Measurements from ENCODE around the gene OGG1.

The OGG1 gene

DNA sequence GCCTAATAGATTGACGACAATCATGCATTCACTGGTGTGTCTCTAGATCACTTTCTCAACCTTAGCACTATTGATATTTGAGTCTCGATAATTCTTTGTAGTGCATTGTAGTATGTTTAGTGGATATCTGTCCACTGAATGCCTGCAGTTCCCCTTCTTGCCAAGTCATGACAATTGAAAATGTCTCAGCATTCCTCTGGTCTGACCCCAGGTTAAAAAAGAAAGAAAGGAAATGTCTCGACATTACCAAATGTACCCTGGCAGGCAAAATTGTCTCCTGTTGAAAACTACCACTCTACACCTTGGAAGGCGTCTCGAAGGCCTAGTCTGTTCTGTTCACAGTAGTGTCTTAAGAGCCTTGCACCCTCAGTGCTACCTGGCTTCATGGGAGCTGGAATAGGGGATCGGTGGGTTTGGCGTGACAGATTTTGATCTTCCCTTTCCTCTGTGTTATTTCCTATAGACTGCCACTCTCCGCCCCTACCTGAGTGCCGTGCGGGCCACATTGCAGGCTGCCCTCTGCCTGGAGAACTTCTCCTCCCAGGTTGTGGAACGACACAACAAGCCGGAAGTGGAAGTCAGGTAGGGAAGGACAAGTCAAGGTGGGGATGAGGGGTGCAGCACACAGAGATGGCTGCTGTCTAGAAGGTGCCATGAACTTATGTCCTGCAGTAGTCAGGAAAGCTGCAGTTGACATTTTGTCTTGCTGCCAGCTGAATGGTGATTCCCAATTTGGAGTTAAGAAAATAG lies 47.6 kb downstream of the OGG1 start:
- Histone ChIP-seq H3K36me3 (ENCODE audit: control insufficient read depth in 1 of 2, insufficient read depth in 2 of 2, low read depth in 1 of 2, low read length in 2 of 2) (peaks cover 46 to 65% of the 10 kb centered on the region in 2 experiments), H3K4me3 (ENCODE audit: insufficient read depth in 1 of 2, low read depth in 1 of 2, low read length in 2 of 2) (no peak overlapping the region), H4K91ac (ENCODE audit: low read length) (no peak overlapping the region), H4K8ac (ENCODE audit: low read length) (peak overlapping the region; percentile 31), H2BK120ac (ENCODE audit: low read depth, low read length) (no peak overlapping the region), H3K4me1 (ENCODE audit: control insufficient read depth, insufficient read depth, low read depth, low read length) (peaks cover 6% of the 10 kb centered on the region), H2BK12ac (ENCODE audit: low read length in 2 of 2) (no peak overlapping the region), H2AFZ (ENCODE audit: low read depth, low read length) (no peak overlapping the region), H3K79me1 (replicated peaks; ENCODE audit: low read length, poor library complexity, severe bottlenecking) (peaks cover 17% of the 10 kb centered on the region), H3K27me3 (ENCODE audit: control insufficient read depth in 1 of 2, insufficient read depth in 1 of 2, low read length in 2 of 2) (no peaks in the 10 kb centered on the region), H3K4me2 (ENCODE audit: low read length, poor library complexity, severe bottlenecking) (no peak overlapping the region), H3K14ac (ENCODE audit: low read length in 2 of 2) (no peak overlapping the region), H3K27ac (ENCODE audit: low read length, poor library complexity, severe bottlenecking) (no peak overlapping the region), H2AK5ac (ENCODE audit: low read length, severe bottlenecking) (no peak overlapping the region), H3K18ac (ENCODE audit: low read depth in 1 of 2, low read length in 2 of 2) (no peak overlapping the region), H2BK15ac (ENCODE audit: low read depth, poor library complexity, severe bottlenecking) (no peak overlapping the region), H3K9ac (ENCODE audit: low read length) (no peak overlapping the region), H3K4ac (ENCODE audit: low read depth in 1 of 2, low read length in 2 of 2) (no peak overlapping the region), H2BK5ac (ENCODE audit: low read depth, low read length, poor library complexity, severe bottlenecking) (no peak overlapping the region), H3K9me3 (ENCODE audit: control insufficient read depth, low read length) (no peaks in the 10 kb centered on the region), H3K23ac (ENCODE audit: low read length in 2 of 2) (no peak overlapping the region)
- 100% methylated on average over 12 of the region's 12 CpGs for WGBS
- no peak for DNase-seq

- Histone ChIP-seq H2BK15ac (ENCODE audit: low read depth, poor library complexity, severe bottlenecking) (no peak overlapping the region), H2BK5ac (ENCODE audit: low read depth, low read length, poor library complexity, severe bottlenecking) (no peak overlapping the region), H2BK120ac (ENCODE audit: low read depth, low read length) (no peak overlapping the region), H3K23ac (ENCODE audit: low read length in 2 of 2) (no peak overlapping the region), H3K18ac (ENCODE audit: low read depth in 1 of 2, low read length in 2 of 2) (no peak overlapping the region), H2AFZ (ENCODE audit: low read depth, low read length) (no peak overlapping the region), H2AK5ac (ENCODE audit: low read length, severe bottlenecking) (no peak overlapping the region), H3K4me3 (ENCODE audit: insufficient read depth in 1 of 2, low read depth in 1 of 2, low read length in 2 of 2) (no peak overlapping the region), H4K91ac (ENCODE audit: low read length) (no peak overlapping the region), H3K4ac (ENCODE audit: low read depth in 1 of 2, low read length in 2 of 2) (no peak overlapping the region), H3K79me1 (replicated peaks; ENCODE audit: low read length, poor library complexity, severe bottlenecking) (peaks cover 29% of the 10 kb centered on the region), H3K9me3 (ENCODE audit: control insufficient read depth, low read length) (no peaks in the 10 kb centered on the region), H3K4me1 (ENCODE audit: control insufficient read depth, insufficient read depth, low read depth, low read length) (peaks cover 3% of the 10 kb centered on the region), H3K14ac (ENCODE audit: low read length in 2 of 2) (no peak overlapping the region), H2BK12ac (ENCODE audit: low read length in 2 of 2) (no peak overlapping the region), H3K9ac (ENCODE audit: low read length) (no peak overlapping the region), H3K36me3 (ENCODE audit: control insufficient read depth in 1 of 2, insufficient read depth in 2 of 2, low read depth in 1 of 2, low read length in 2 of 2) (peaks cover 61 to 84% of the 10 kb centered on the region in 2 experiments), H3K27ac (ENCODE audit: low read length, poor library complexity, severe bottlenecking) (no peak overlapping the region), H4K8ac (ENCODE audit: low read length) (no peak overlapping the region), H3K27me3 (ENCODE audit: control insufficient read depth in 1 of 2, insufficient read depth in 1 of 2, low read length in 2 of 2) (no peaks in the 10 kb centered on the region), H3K4me2 (ENCODE audit: low read length, poor library complexity, severe bottlenecking) (no peak overlapping the region)
- no peak for DNase-seq
- WGBS: 93% methylated on average over 4 of the region's 5 CpGs
These were observed 50.8 kb downstream of the OGG1 start for GRCh38 chr3:9800529-9800928.

DNA sequence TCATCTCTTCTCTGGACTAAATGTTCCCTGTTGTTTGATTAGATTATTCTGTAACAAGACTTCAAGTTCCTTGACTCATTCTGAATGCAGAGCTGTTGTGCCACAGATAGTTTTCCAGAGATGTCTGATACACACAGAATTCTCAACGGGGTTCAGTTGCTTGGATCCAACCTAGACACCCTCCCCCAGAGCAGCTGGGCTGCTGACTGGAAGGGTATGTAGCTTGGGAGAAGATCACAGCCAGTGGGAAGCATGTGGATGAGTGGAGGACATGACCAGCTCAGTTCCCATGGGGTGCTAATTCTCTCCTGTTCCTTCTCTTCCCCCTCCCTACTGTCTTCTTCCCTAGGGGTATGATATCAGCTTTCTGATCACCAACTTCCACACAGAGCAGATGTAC lies 53.7 kb downstream of the OGG1 start:
- H2BK15ac ChIP-seq (ENCODE audit: low read depth, poor library complexity, severe bottlenecking): no peak overlapping the region
- no peak overlapping the region for H3K18ac ChIP-seq (ENCODE audit: low read depth in 1 of 2, low read length in 2 of 2)
- no peak overlapping the region for H2AFZ ChIP-seq (ENCODE audit: low read depth, low read length)
- H4K8ac ChIP-seq (ENCODE audit: low read length): no peak overlapping the region
- H3K23ac ChIP-seq (ENCODE audit: low read length in 2 of 2): no peak overlapping the region
- no peak for DNase-seq
- no peak overlapping the region for H4K91ac ChIP-seq (ENCODE audit: low read length)
- 100% methylated on average over 1 of the region's 1 CpG for WGBS
- no peak overlapping the region for H3K14ac ChIP-seq (ENCODE audit: low read length in 2 of 2)
- no peak overlapping the region for H2AK5ac ChIP-seq (ENCODE audit: low read length, severe bottlenecking)
- H2BK120ac ChIP-seq (ENCODE audit: low read depth, low read length): no peak overlapping the region
- H3K27me3 ChIP-seq (ENCODE audit: control insufficient read depth in 1 of 2, insufficient read depth in 1 of 2, low read length in 2 of 2): no peaks in the 10 kb centered on the region
- H3K4me1 ChIP-seq (ENCODE audit: control insufficient read depth, insufficient read depth, low read depth, low read length): peaks cover 4% of the 10 kb centered on the region
- no peak overlapping the region for H2BK12ac ChIP-seq (ENCODE audit: low read length in 2 of 2)
- H3K27ac ChIP-seq (ENCODE audit: low read length, poor library complexity, severe bottlenecking): no peak overlapping the region
- peaks cover 72 to 80% of the 10 kb centered on the region in 2 experiments for H3K36me3 ChIP-seq (ENCODE audit: control insufficient read depth in 1 of 2, insufficient read depth in 2 of 2, low read depth in 1 of 2, low read length in 2 of 2)
- H2BK5ac ChIP-seq (ENCODE audit: low read depth, low read length, poor library complexity, severe bottlenecking): no peak overlapping the region
- no peak overlapping the region for H3K4me3 ChIP-seq (ENCODE audit: insufficient read depth in 1 of 2, low read depth in 1 of 2, low read length in 2 of 2)
- no peak overlapping the region for H3K4ac ChIP-seq (ENCODE audit: low read depth in 1 of 2, low read length in 2 of 2)
- H3K79me1 ChIP-seq (replicated peaks; ENCODE audit: low read length, poor library complexity, severe bottlenecking): peaks cover 33% of the 10 kb centered on the region
- H3K9ac ChIP-seq (ENCODE audit: low read length): peak overlapping the region; percentile 4
- no peaks in the 10 kb centered on the region for H3K9me3 ChIP-seq (ENCODE audit: control insufficient read depth, low read length)
- no peak overlapping the region for H3K4me2 ChIP-seq (ENCODE audit: low read length, poor library complexity, severe bottlenecking)

GRCh38 chr3:9804996-9805395 lies 55.2 kb downstream of the OGG1 start:
- H3K9ac ChIP-seq (ENCODE audit: low read length): no peak overlapping the region
- WGBS: 96% methylated on average over 5 of the region's 5 CpGs
- H3K4me3 ChIP-seq (ENCODE audit: insufficient read depth in 1 of 2, low read depth in 1 of 2, low read length in 2 of 2): no peak overlapping the region
- no peak overlapping the region for H2AK5ac ChIP-seq (ENCODE audit: low read length, severe bottlenecking)
- H2BK12ac ChIP-seq (ENCODE audit: low read length in 2 of 2): no peak overlapping the region
- H3K9me3 ChIP-seq (ENCODE audit: control insufficient read depth, low read length): no peaks in the 10 kb centered on the region
- H3K4ac ChIP-seq (ENCODE audit: low read depth in 1 of 2, low read length in 2 of 2): no peak overlapping the region
- H3K27me3 ChIP-seq (ENCODE audit: control insufficient read depth in 1 of 2, insufficient read depth in 1 of 2, low read length in 2 of 2): no peaks in the 10 kb centered on the region
- H2BK15ac ChIP-seq (ENCODE audit: low read depth, poor library complexity, severe bottlenecking): no peak overlapping the region
- peaks cover 30% of the 10 kb centered on the region for H3K79me1 ChIP-seq (replicated peaks; ENCODE audit: low read length, poor library complexity, severe bottlenecking)
- peaks cover 9% of the 10 kb centered on the region for H3K4me1 ChIP-seq (ENCODE audit: control insufficient read depth, insufficient read depth, low read depth, low read length)
- no peak overlapping the region for H3K4me2 ChIP-seq (ENCODE audit: low read length, poor library complexity, severe bottlenecking)
- H3K36me3 ChIP-seq (ENCODE audit: control insufficient read depth in 1 of 2, insufficient read depth in 2 of 2, low read depth in 1 of 2, low read length in 2 of 2): peaks cover 66 to 67% of the 10 kb centered on the region in 2 experiments
- H3K27ac ChIP-seq (ENCODE audit: low read length, poor library complexity, severe bottlenecking): no peak overlapping the region
- no peak overlapping the region for H3K18ac ChIP-seq (ENCODE audit: low read depth in 1 of 2, low read length in 2 of 2)
- H2BK5ac ChIP-seq (ENCODE audit: low read depth, low read length, poor library complexity, severe bottlenecking): no peak overlapping the region
- H4K91ac ChIP-seq (ENCODE audit: low read length): no peak overlapping the region
- H3K23ac ChIP-seq (ENCODE audit: low read length in 2 of 2): no peak overlapping the region
- H3K14ac ChIP-seq (ENCODE audit: low read length in 2 of 2): no peak overlapping the region
- DNase-seq: no peak
- no peak overlapping the region for H2BK120ac ChIP-seq (ENCODE audit: low read depth, low read length)
- no peak overlapping the region for H2AFZ ChIP-seq (ENCODE audit: low read depth, low read length)
- H4K8ac ChIP-seq (ENCODE audit: low read length): no peak overlapping the region
